OCI-LY7 (cell line): ENCODE results near the gene PTCHD4. TPM values are rescaled to one million over a fixed set of nuclear protein-coding genes. Genes with fewer than 3 reads are reported as not detected.

Experiments used
- BruUV-seq: library from RNA; stranded (reverse); fragments of 400-500 nt; replicated peaks from 2 replicates; lab custom pipeline; 2021; lab: Mats Ljungman, UMichigan
- CTCF ChIA-PET: fragments of 300-600 bp; sonication (Branson Sonifier 250); formaldehyde crosslinking; loops from one replicate; lab custom pipeline; 2022; ENCODE audit warnings: antibody characterized with exemption; ENCODE audit not compliant: unreplicated experiment; lab: Charles Lee
- POLR2A ChIA-PET: fragments of 300-600 bp; sonication (Branson Sonifier 250); formaldehyde crosslinking; loops from one replicate; lab custom pipeline; 2022; ENCODE audit warnings: antibody characterized with exemption; lab: Charles Lee
- DNase-seq: peaks from one replicate; pipeline ENCODE4 v3.0.0-alpha.2; 2015; ENCODE audit warnings: low spot score
- H2AFZ ChIP-seq: fragments of 200-600 bp; sonication (generic), shearing (Covaris generic); 2 replicates; pipeline ENCODE4 v1.6.1; 2014; ENCODE audit warnings: mild to moderate bottlenecking, antibody characterized with exemption, low read length, moderate library complexity
- H3K27ac ChIP-seq: fragments of 200-600 bp; sonication (generic); 2 replicates; pipeline ENCODE4 v1.5.1; 2014; ENCODE audit warnings: mixed run types, low read depth, mild to moderate bottlenecking, moderate library complexity, low read length, inconsistent platforms; ENCODE audit not compliant: poor library complexity, severe bottlenecking
- H3K36me3 ChIP-seq: fragments of 200-600 bp; sonication (generic); 2 replicates; pipeline ENCODE4 v1.6.1; 2014; ENCODE audit warnings: mild to moderate bottlenecking, antibody characterized with exemption, low read length, moderate library complexity, mixed read lengths; ENCODE audit not compliant: insufficient read depth
- H3K4me1 ChIP-seq: fragments of 200-600 bp; sonication (generic); 2 replicates; pipeline ENCODE4 v1.5.1; 2014; ENCODE audit warnings: mild to moderate bottlenecking, low read length; ENCODE audit not compliant: insufficient read depth, poor library complexity, severe bottlenecking
- H3K4me2 ChIP-seq: fragments of 200-600 bp; sonication (generic); 2 replicates; pipeline ENCODE4 v1.6.1; 2014; ENCODE audit warnings: mild to moderate bottlenecking, low read length
- H3K4me3 ChIP-seq: fragments of 200-600 bp; sonication (generic); 2 replicates; pipeline ENCODE4 v1.5.1; 2014; ENCODE audit warnings: mild to moderate bottlenecking, low read depth, low read length; ENCODE audit not compliant: poor library complexity, severe bottlenecking
- H3K79me2 ChIP-seq: fragments of 200-600 bp; sonication (generic); 2 replicates; pipeline ENCODE4 v1.6.1; 2016; ENCODE audit warnings: low read depth, mild to moderate bottlenecking, low read length, moderate library complexity, mixed read lengths; ENCODE audit not compliant: insufficient read depth
- H3K9me2 ChIP-seq: fragments of 200-600 bp; sonication (generic); 2 replicates; pipeline ENCODE4 v1.6.1; 2016; ENCODE audit warnings: mild to moderate bottlenecking, low read length, mixed read lengths; ENCODE audit not compliant: insufficient read depth
- H3K9me3 ChIP-seq: fragments of 200-600 bp; sonication (generic); 2 replicates; pipeline ENCODE4 v1.6.1; 2014; ENCODE audit warnings: mild to moderate bottlenecking, mixed run types, low read length, mixed read lengths
- H4K20me1 ChIP-seq: fragments of 200-600 bp; sonication (generic); 2 replicates; pipeline ENCODE4 v1.6.1; 2014; ENCODE audit warnings: mild to moderate bottlenecking, antibody characterized with exemption, low read length, moderate library complexity, mixed read lengths; ENCODE audit not compliant: insufficient read depth
- CTCF ChIP-seq: fragments of 200-600 bp; sonication (generic); conservative IDR thresholded peaks from 2 replicates; pipeline ENCODE4 v1.5.1; 2014; ENCODE audit warnings: mild to moderate bottlenecking, antibody characterized with exemption, low read length, moderate library complexity, mixed read lengths
- EZH2phosphoT487 ChIP-seq: fragments of 200-600 bp; sonication (generic); IDR thresholded peaks from 2 replicates; pipeline ENCODE4 v1.6.1; 2018; ENCODE audit warnings: low read depth, borderline replicate concordance, mild to moderate bottlenecking, mixed run types, antibody characterized with exemption, low read length, moderate library complexity, mixed read lengths
- intact Hi-C: fragments of 100-400 bp; cut with micrococcal nuclease; formaldehyde crosslinking; loops from one replicate; pipeline ENCODE4 v1.10.0; 2022; ENCODE audit not compliant: unreplicated experiment
- total RNA-seq, 2 experiments: library from RNA; depleted of rRNA in 1 of 2; stranded (reverse); fragments of >200 nt in 1 of 2; shearing (Covaris generic) in 1 of 2; gene quantifications; 2 replicates each; pipeline ENCODE4 v1.2.3, GENCODE V29; 2014 to 2022

PTCHD4 gene
- total RNA-seq, 2 experiments from 2014 or later = not detected

GRCh38 chr6:48084201-48084600 lies 26.8 kb downstream of the PTCHD4 start:
- TF ChIP-seq EZH2phosphoT487 = no peak
- no peak for TF ChIP-seq CTCF
- Histone ChIP-seq H3K4me2 (no peak overlapping the region), H3K79me2 (no peaks in the 10 kb centered on the region), H3K9me3 (no peaks in the 10 kb centered on the region), H3K9me2 (no peaks in the 10 kb centered on the region), H2AFZ (no peak overlapping the region), H3K4me1 (no peaks in the 10 kb centered on the region), H3K36me3 (no peaks in the 10 kb centered on the region), H3K27ac (no peak overlapping the region), H4K20me1 (no peaks in the 10 kb centered on the region), H3K4me3 (no peak overlapping the region)
- no TSS peak for BruUV-seq
- CTCF ChIA-PET = no interaction called here
- POLR2A ChIA-PET = no interaction called here
- intact Hi-C loops = loop anchor here (10.0 kb wide), 1 partner anchor 681 kb away; no protein-coding TSS in a partner anchor
- DNase-seq = no peak

GRCh38 chr6:48080227-48081009 lies 30.6 kb downstream of the PTCHD4 start:
- TF ChIP-seq EZH2phosphoT487 (no peak), CTCF (no peak)
- DNase-seq = no peak
- H3K36me3 ChIP-seq = no peaks in the 10 kb centered on the region
- POLR2A ChIA-PET = interaction anchor here (0.6 kb wide), 1 partner anchor 14 kb away, joined by 3 read pairs; no protein-coding TSS in a partner anchor
- intact Hi-C loops = loop anchor here (10.0 kb wide), 1 partner anchor 684 kb away; no protein-coding TSS in a partner anchor
- H4K20me1 ChIP-seq = no peaks in the 10 kb centered on the region
- H2AFZ ChIP-seq = no peak overlapping the region
- H3K27ac ChIP-seq = no peak overlapping the region
- no peaks in the 10 kb centered on the region for H3K9me3 ChIP-seq
- H3K79me2 ChIP-seq = no peaks in the 10 kb centered on the region
- CTCF ChIA-PET = no interaction called here
- H3K9me2 ChIP-seq = no peaks in the 10 kb centered on the region
- no TSS peak for BruUV-seq
- no peaks in the 10 kb centered on the region for H3K4me1 ChIP-seq
- H3K4me2 ChIP-seq = no peak overlapping the region
- no peak overlapping the region for H3K4me3 ChIP-seq

GRCh38 chr6:48078120-48078519 lies 32.9 kb downstream of the PTCHD4 start:
- Histone ChIP-seq H3K4me3 (no peak overlapping the region), H3K27ac (no peak overlapping the region), H3K9me2 (no peaks in the 10 kb centered on the region), H3K36me3 (no peaks in the 10 kb centered on the region), H3K79me2 (no peaks in the 10 kb centered on the region), H2AFZ (no peak overlapping the region), H3K4me1 (no peaks in the 10 kb centered on the region), H4K20me1 (no peaks in the 10 kb centered on the region), H3K4me2 (no peak overlapping the region), H3K9me3 (no peaks in the 10 kb centered on the region)
- no peak for TF ChIP-seq CTCF
- TF ChIP-seq EZH2phosphoT487 = no peak
- BruUV-seq = no TSS peak
- intact Hi-C loops = no loop called here
- ChIA-PET CTCF (no interaction called here), POLR2A (no interaction called here)
- no peak for DNase-seq
